H1 (cell line): ENCODE data around the gene SPTBN1. TPM values are rescaled to one million over a fixed set of nuclear protein-coding genes. Genes with fewer than 3 reads are reported as not detected.
A peak's percentile ranks its signal among the peaks of the same experiment; 100 is the strongest.

Source experiments
- CTCF ChIA-PET: fragments of 300-600 bp; sonication (Branson Sonifier 250); formaldehyde crosslinking; loops from one replicate; lab custom pipeline; 2021; ENCODE audit not compliant: partially characterized antibody; lab: Charles Lee
- POLR2A ChIA-PET: fragments of 300-600 bp; sonication (Branson Sonifier 250); formaldehyde crosslinking; loops from one replicate; lab custom pipeline; 2021; ENCODE audit warnings: inconsistent platforms; ENCODE audit not compliant: partially characterized antibody; lab: Charles Lee
- DNase-seq, 2 experiments: peaks; one replicate each; pipeline versions ENCODE4 v3.0.0 to v3.0.0-alpha.2; 2010 to 2022; ENCODE audit warnings: low spot score in 2 of 2, low read depth in 1 of 2, mixed read lengths in 1 of 2
- FAIRE-seq: peaks from 2 replicates; lab custom pipeline; 2011; peaks lifted over from hg19 to GRCh38; lab: Jason Lieb, UNC
- H2AFZ ChIP-seq: 2 replicates; pipeline ENCODE4 v1.8.1; 2012; ENCODE audit warnings: low read length, inconsistent platforms
- H2AK5ac ChIP-seq: 2 replicates; pipeline ENCODE4 v1.6.1; 2013; ENCODE audit warnings: low read depth, low read length
- H2BK120ac ChIP-seq: replicated peaks from 2 replicates; pipeline ENCODE3; 2013; ENCODE audit warnings: low read depth, low read length, inconsistent platforms
- H2BK12ac ChIP-seq: 2 replicates; pipeline ENCODE4 v1.6.1; 2013; ENCODE audit warnings: low read depth, low read length
- H2BK15ac ChIP-seq: 2 replicates; pipeline ENCODE4 v1.6.1; 2013; ENCODE audit warnings: low read length
- H2BK20ac ChIP-seq: 2 replicates; pipeline ENCODE4 v1.6.1; 2013; ENCODE audit warnings: low read length
- H2BK5ac ChIP-seq: 2 replicates; pipeline ENCODE4 v1.6.1; 2013; ENCODE audit warnings: low read depth, low read length
- H3K14ac ChIP-seq: 2 replicates; pipeline ENCODE4 v1.6.1; 2013; ENCODE audit warnings: inconsistent platforms; ENCODE audit not compliant: insufficient read length
- H3K18ac ChIP-seq: 2 replicates; pipeline ENCODE4 v1.6.1; 2013; ENCODE audit warnings: low read length; ENCODE audit errors: extremely low read depth
- H3K23ac ChIP-seq: 2 replicates; pipeline ENCODE4 v1.6.1; 2013; ENCODE audit warnings: inconsistent platforms; ENCODE audit not compliant: insufficient read length
- H3K23me2 ChIP-seq: 2 replicates; pipeline ENCODE4 v1.6.1; 2013; ENCODE audit warnings: low read depth, low read length
- H3K27ac ChIP-seq: 2 replicates; pipeline ENCODE4 v1.6.1; 2011; ENCODE audit warnings: low read depth, low read length, inconsistent platforms
- H3K27me3 ChIP-seq, 4 experiments: replicated peaks in 1 of 4; 1 replicate in 1 of 4; 2 replicates in 3 of 4; pipeline versions ENCODE4 v1.6.1 to v1.8.1; 2011 to 2013; ENCODE audit warnings: low read length in 3 of 4, mild to moderate bottlenecking in 3 of 4, inconsistent platforms in 2 of 4, mixed read lengths in 2 of 4, moderate library complexity in 1 of 4; ENCODE audit not compliant: control insufficient read depth in 3 of 4, insufficient read depth in 3 of 4; ENCODE audit errors: extremely low read depth in 1 of 4
- H3K36me3 ChIP-seq, 4 experiments: 2 replicates each; pipeline versions ENCODE4 v1.6.1 to v1.8.1; 2011 to 2013; ENCODE audit warnings: mild to moderate bottlenecking in 4 of 4, low read length in 3 of 4, moderate library complexity in 2 of 4, control low read depth in 1 of 4, inconsistent platforms in 1 of 4; ENCODE audit not compliant: insufficient read depth in 4 of 4, control insufficient read depth in 2 of 4
- H3K4ac ChIP-seq: replicated peaks from 2 replicates; pipeline ENCODE3; 2013; ENCODE audit warnings: low read length, low read depth, mixed read lengths, inconsistent platforms; ENCODE audit not compliant: insufficient read length
- H3K4me1 ChIP-seq, 4 experiments: replicated peaks in 1 of 4; 1 replicate in 1 of 4; 2 replicates in 3 of 4; pipeline versions ENCODE4 v1.6.1 to v1.8.1; 2011 to 2013; ENCODE audit warnings: low read length in 3 of 4, inconsistent platforms in 2 of 4, mixed read lengths in 1 of 4; ENCODE audit not compliant: insufficient read depth in 4 of 4, control insufficient read depth in 3 of 4
- H3K4me2 ChIP-seq, 2 experiments: 2 replicates each; pipeline versions ENCODE4 v1.6.1 to v1.8.1; 2011 to 2013; ENCODE audit warnings: low read depth in 2 of 2, low read length in 2 of 2, control low read depth in 1 of 2, inconsistent platforms in 1 of 2, mild to moderate bottlenecking in 1 of 2; ENCODE audit not compliant: insufficient read depth in 1 of 2
- H3K4me3 ChIP-seq, 4 experiments: fragments of 200-600, 300-600 bp in 1 of 4; sonication (generic), shearing (Covaris generic), sonication (Bioruptor Twin) in 1 of 4; 2 replicates each; pipeline versions ENCODE4 v1.5.1 to v1.8.1; 2011 to 2016; ENCODE audit warnings: low read length in 4 of 4, low read depth in 3 of 4, control low read depth in 2 of 4, inconsistent platforms in 2 of 4, mild to moderate bottlenecking in 2 of 4, mixed read lengths in 1 of 4, moderate library complexity in 1 of 4; ENCODE audit not compliant: insufficient read depth in 2 of 4; ENCODE audit errors: extremely low read depth in 1 of 4
- H3K56ac ChIP-seq: replicated peaks from 2 replicates; pipeline ENCODE3; 2013; ENCODE audit warnings: low read depth, mild to moderate bottlenecking, mixed read lengths, low read length, inconsistent platforms; ENCODE audit not compliant: insufficient read length
- H3K79me1 ChIP-seq: 2 replicates; pipeline ENCODE4 v1.6.1; 2013; ENCODE audit warnings: low read depth, low read length, control low read depth
- H3K79me2 ChIP-seq, 2 experiments: 2 replicates each; pipeline versions ENCODE4 v1.6.1 to v1.8.1; 2012 to 2013; ENCODE audit warnings: low read length in 2 of 2, mild to moderate bottlenecking in 2 of 2, inconsistent platforms in 1 of 2; ENCODE audit not compliant: insufficient read depth in 2 of 2, control insufficient read depth in 1 of 2
- H3K9ac ChIP-seq, 4 experiments: replicated peaks in 1 of 4; 1 replicate in 1 of 4; 2 replicates in 3 of 4; pipeline versions ENCODE4 v1.6.1 to v1.8.1; 2011 to 2013; ENCODE audit warnings: low read depth in 3 of 4, low read length in 3 of 4, control low read depth in 2 of 4, mild to moderate bottlenecking in 2 of 4, moderate library complexity in 2 of 4, inconsistent platforms in 1 of 4; ENCODE audit errors: extremely low read depth in 1 of 4
- H3K9me3 ChIP-seq, 2 experiments: 2 replicates each; pipeline versions ENCODE4 v1.6.1 to v1.8.1; 2012 to 2013; ENCODE audit warnings: mild to moderate bottlenecking in 2 of 2, moderate library complexity in 2 of 2, control low read depth in 1 of 2, inconsistent platforms in 1 of 2, low read depth in 1 of 2, low read length in 1 of 2, mixed read lengths in 1 of 2; ENCODE audit not compliant: insufficient read depth in 2 of 2
- H4K20me1 ChIP-seq, 2 experiments: replicated peaks in 1 of 2; 2 replicates each; pipeline versions ENCODE3 to v1.8.1; 2011 to 2013; ENCODE audit warnings: inconsistent platforms in 2 of 2, low read length in 2 of 2, mild to moderate bottlenecking in 1 of 2; ENCODE audit not compliant: insufficient read depth in 2 of 2, control insufficient read depth in 1 of 2
- H4K5ac ChIP-seq: 2 replicates; pipeline ENCODE4 v1.6.1; 2013; ENCODE audit warnings: low read length, low read depth, mixed read lengths, inconsistent platforms; ENCODE audit not compliant: insufficient read length
- H4K8ac ChIP-seq: 2 replicates; pipeline ENCODE4 v1.8.0; 2013; ENCODE audit warnings: mild to moderate bottlenecking, moderate library complexity, low read length, inconsistent platforms; ENCODE audit not compliant: insufficient read depth; ENCODE audit errors: extremely low read depth
- H4K91ac ChIP-seq: replicated peaks from 2 replicates; pipeline ENCODE3; 2013; ENCODE audit warnings: low read length, mixed read lengths, inconsistent platforms; ENCODE audit not compliant: insufficient read length
- RNF2 ChIP-seq: fragments of 200-900, 300-1000 bp; sonication (generic); IDR thresholded peaks from 2 replicates; pipeline ENCODE4 v1.7.1; 2016; ENCODE audit warnings: borderline replicate concordance, low read depth, mild to moderate bottlenecking, antibody characterized with exemption, low read length; ENCODE audit not compliant: poor library complexity, severe bottlenecking; ENCODE audit errors: missing control alignments
- USF2 ChIP-seq: IDR thresholded peaks from 2 replicates; pipeline ENCODE4 v1.6.1; 2011; ENCODE audit warnings: low read length, improper control_type of control experiment
- WGBS, 2 experiments: shearing (Covaris generic) in 1 of 2; methylation state at CpG; one replicate each; pipeline versions ENCODE4 v1.1.6 to v1.1.7; 2013 to 2015; ENCODE audit warnings: low lambda C conversion rate in 2 of 2, mixed read lengths in 2 of 2, inconsistent platforms in 1 of 2, low coverage in 1 of 2, missing lambda C conversion rate in 1 of 2; ENCODE audit not compliant: insufficient replicate concordance in 2 of 2, insufficient coverage in 1 of 2, insufficient read length in 1 of 2; ENCODE audit errors: extremely low coverage in 1 of 2, missing lambda C conversion rate in 1 of 2; 5-methylcytosine and 5-hydroxymethylcytosine counted together
- polyA plus RNA-seq, 7 experiments: library from polyadenylated mRNA; depleted of rRNA in 3 of 7; stranded (reverse) in 5 of 7; unstranded in 2 of 7; fragments of >200 nt in 5 of 7; fragments of 200-250 nt in 2 of 7; gene quantifications; 1 replicate in 5 of 7; 2 replicates in 1 of 7; 4 replicates in 1 of 7; pipeline versions ENCODE4 v1.2.1 to v1.2.3, GENCODE V29; 2011 to 2013; ENCODE audit warnings: missing spikeins in 2 of 7, mixed read lengths in 2 of 7
- total RNA-seq: library from RNA; stranded (reverse); fragmentation: NEBNext Ultra II Directional; extraction: Animal tissue kit (Norgen Biotek cat#: 25700); gene quantifications from 2 replicates; pipeline ENCODE4 v1.2.1, GENCODE V29; 2021

Gene SPTBN1
- total and polyA plus RNA-seq, 2 of the 8 experiments (the other 6 are each of a cell fraction or from before 2014, with no cell fraction given), result 31.8 to 180 TPM

- Histone ChIP-seq H3K56ac (no peak overlapping the region), H3K4me1 (no peaks in the 10 kb centered on the region), H3K18ac (no peak overlapping the region), H3K79me2 (no peaks in the 10 kb centered on the region), H3K14ac (no peak overlapping the region), H2BK20ac (no peak overlapping the region), H3K4me3 (no peak overlapping the region), H2BK15ac (no peak overlapping the region), H3K27me3 (no peaks in the 10 kb centered on the region), H3K4ac (no peak overlapping the region), H4K5ac (no peak overlapping the region), H4K91ac (no peak overlapping the region), H3K27ac (no peak overlapping the region), H3K36me3 (no peaks in the 10 kb centered on the region), H2BK5ac (no peak overlapping the region), H3K9me3 (no peaks in the 10 kb centered on the region), H3K23me2 (no peaks in the 10 kb centered on the region), H2BK120ac (no peak overlapping the region), H3K9ac (no peak overlapping the region), H4K8ac (no peak overlapping the region), H2BK12ac (no peak overlapping the region), H2AK5ac (no peak overlapping the region), H3K23ac (no peak overlapping the region), H3K79me1 (no peaks in the 10 kb centered on the region), H3K4me2 (no peak overlapping the region), H2AFZ (0 out of 2 replicates have a peak overlapping the region, but pooled peaks have one; percentile 14), H4K20me1 (no peaks in the 10 kb centered on the region)
- peak; percentile 39 for FAIRE-seq
- WGBS, 2 experiments, result 83% methylated on average over 5 of the region's 5 CpGs; no CpG with 5 or more reads in 1 of the 2 experiments
- no peak for TF ChIP-seq RNF2
- TF ChIP-seq USF2, result peak; percentile 65
- DNase-seq, result no peak
- CTCF ChIA-PET, result interaction anchor here (1.7 kb wide), 1 partner anchor 70 kb away, joined by 4 read pairs; no protein-coding TSS in a partner anchor
- POLR2A ChIA-PET, result interaction anchor here (0.6 kb wide), 1 partner anchor 22 kb away, joined by 4 read pairs; no protein-coding TSS in a partner anchor
Measured at GRCh38 chr2:54409752-54410151, 46.4 kb upstream of the SPTBN1 start.
